HCT116 (cell line): Measurements from ENCODE around the gene CACNA1S. TPM values are rescaled to one million over a fixed set of nuclear protein-coding genes. Genes with fewer than 3 reads are reported as not detected.

Experiments used
- ATAC-seq: fragments of 200-7000 bp; cut with Tn5 transposase; 2 replicates; pipeline ENCODE4 v1.9.1; 2020; ENCODE audit warnings: mild to moderate bottlenecking, moderate library complexity
- BruUV-seq: library from RNA; stranded (reverse); fragments of 400-500 nt; replicated peaks from 2 replicates; lab custom pipeline; 2021; lab: Mats Ljungman, UMichigan
- CTCF ChIA-PET: fragments of 300-600 bp; sonication (Branson Sonifier 250); formaldehyde crosslinking; loops from one replicate; lab custom pipeline; 2021; ENCODE audit warnings: antibody characterized with exemption; lab: Charles Lee
- POLR2A ChIA-PET: fragments of 300-600, 350-600 bp; sonication (Branson Sonifier 250); formaldehyde crosslinking; loops from one replicate; lab custom pipeline; 2021; ENCODE audit warnings: antibody characterized with exemption; lab: Charles Lee
- RAD21 ChIA-PET, 2 experiments: fragments of 300-600 bp; sonication (Branson Sonifier 250); formaldehyde crosslinking; loops; one replicate each; lab custom pipeline; 2023; ENCODE audit warnings: low total read pairs in 2 of 2; ENCODE audit not compliant: uncharacterized antibody in 2 of 2, unreplicated experiment in 2 of 2, low non-redundant PET in 1 of 2; lab: Charles Lee
- DNase-seq: peaks from one replicate; pipeline ENCODE4 v3.0.0-alpha.2; 2010; ENCODE audit warnings: low read depth, low spot score
- H2AFZ ChIP-seq: fragments of 200-600 bp; shearing (Covaris generic), sonication (generic); 2 replicates; pipeline ENCODE4 v1.6.1; 2017; ENCODE audit warnings: low read depth, mixed run types, mixed read lengths, antibody characterized with exemption, low read length; ENCODE audit not compliant: poor library complexity, severe bottlenecking
- H3K27ac ChIP-seq: 2 replicates; pipeline ENCODE4 v1.5.1; 2012; ENCODE audit warnings: low read depth, low read length
- H3K27me3 ChIP-seq: fragments of 200-600 bp; sonication (generic); 2 replicates; pipeline ENCODE4 v1.6.1; 2016; ENCODE audit warnings: mixed run types, low read length, mixed read lengths; ENCODE audit not compliant: insufficient read depth
- H3K36me3 ChIP-seq, 2 experiments: fragments of 200-500 bp in 1 of 2; fragments of 200-600 bp in 1 of 2; sonication (Bioruptor generic) in 1 of 2; sonication (generic) in 1 of 2; 2 replicates each; pipeline versions ENCODE4 v1.5.1 to v1.6.1; 2014 to 2016; ENCODE audit warnings: low read length in 2 of 2, inconsistent platforms in 1 of 2, mixed read lengths in 1 of 2, mixed run types in 1 of 2; ENCODE audit not compliant: insufficient read depth in 2 of 2, control insufficient read depth in 1 of 2
- H3K4me1 ChIP-seq, 2 experiments: fragments of 200-600 bp in 1 of 2; sonication (generic) in 1 of 2; 2 replicates each; pipeline versions ENCODE4 v1.5.1 to v1.6.1; 2012 to 2017; ENCODE audit warnings: low read length in 2 of 2, inconsistent platforms in 1 of 2, mild to moderate bottlenecking in 1 of 2, mixed read lengths in 1 of 2, mixed run types in 1 of 2, moderate library complexity in 1 of 2; ENCODE audit not compliant: insufficient read depth in 2 of 2, control insufficient read depth in 1 of 2
- H3K4me2 ChIP-seq: fragments of 200-600 bp; sonication (generic); 2 replicates; pipeline ENCODE4 v1.6.1; 2017; ENCODE audit warnings: mixed run types, low read length, mixed read lengths
- H3K4me3 ChIP-seq, 2 experiments: fragments of 200-600 bp in 1 of 2; sonication (generic) in 1 of 2; replicated peaks in 1 of 2; 2 replicates each; pipeline ENCODE4 v1.5.1; 2011 to 2016; ENCODE audit warnings: low read length in 2 of 2, control low read depth in 1 of 2, low read depth in 1 of 2, mild to moderate bottlenecking in 1 of 2, mixed read lengths in 1 of 2, mixed run types in 1 of 2
- H3K79me2 ChIP-seq: fragments of 200-600 bp; sonication (generic); 2 replicates; pipeline ENCODE4 v1.6.1; 2017; ENCODE audit warnings: mild to moderate bottlenecking, mixed run types, low read length, moderate library complexity, mixed read lengths; ENCODE audit not compliant: insufficient read depth
- H3K9ac ChIP-seq: fragments of 200-600 bp; sonication (generic); 2 replicates; pipeline ENCODE4 v1.6.1; 2016; ENCODE audit warnings: low read length, mixed read lengths
- H3K9me2 ChIP-seq: fragments of 200-600 bp; sonication (generic), shearing (Covaris generic); 2 replicates; pipeline ENCODE4 v1.6.1; 2017; ENCODE audit warnings: mixed run types, mild to moderate bottlenecking, moderate library complexity; ENCODE audit not compliant: insufficient read depth
- H3K9me3 ChIP-seq, 2 experiments: fragments of 200-500 bp in 1 of 2; fragments of 200-600 bp in 1 of 2; sonication (Bioruptor generic) in 1 of 2; sonication (generic) in 1 of 2; 2 replicates each; pipeline ENCODE4 v1.6.1; 2014 to 2017; ENCODE audit warnings: low read length in 2 of 2, mixed read lengths in 2 of 2, inconsistent platforms in 1 of 2, low read depth in 1 of 2, mild to moderate bottlenecking in 1 of 2, mixed run types in 1 of 2, moderate library complexity in 1 of 2; ENCODE audit not compliant: control insufficient read depth in 1 of 2, insufficient read depth in 1 of 2
- H4K20me1 ChIP-seq: fragments of 200-600 bp; sonication (generic), shearing (Covaris generic); 2 replicates; pipeline ENCODE4 v1.6.1; 2017; ENCODE audit warnings: mixed run types, mild to moderate bottlenecking, moderate library complexity; ENCODE audit not compliant: insufficient read depth
- CEBPB ChIP-seq: IDR thresholded peaks from 2 replicates; pipeline ENCODE4 v1.6.1; 2012; ENCODE audit warnings: low read depth
- ELF1 ChIP-seq: IDR thresholded peaks from 2 replicates; pipeline ENCODE4 v1.6.1; 2012; ENCODE audit warnings: low read depth, borderline replicate concordance
- EZH2 ChIP-seq: fragments of 200-600 bp; sonication (generic); IDR thresholded peaks from 2 replicates; pipeline ENCODE4 v1.6.1; 2017; ENCODE audit warnings: antibody characterized with exemption, mixed run types
- EZH2phosphoT487 ChIP-seq: fragments of 200-600 bp; IDR thresholded peaks from 2 replicates; pipeline ENCODE4 v1.6.1; 2018; ENCODE audit warnings: antibody characterized with exemption, borderline replicate concordance
- JUND ChIP-seq: IDR thresholded peaks from 2 replicates; pipeline ENCODE4 v1.6.1; 2012
- POLR2A ChIP-seq: IDR thresholded peaks from 2 replicates; pipeline ENCODE4 v1.7.0; 2011; ENCODE audit warnings: borderline replicate concordance; ENCODE audit not compliant: insufficient read depth, insufficient read length; ENCODE audit errors: extremely low read depth
- POLR2AphosphoS5 ChIP-seq: IDR thresholded peaks from 2 replicates; pipeline ENCODE4 v1.6.1; 2011; ENCODE audit warnings: mild to moderate bottlenecking, low read depth, low read length, moderate library complexity
- SP1 ChIP-seq: IDR thresholded peaks from 2 replicates; pipeline ENCODE4 v1.6.1; 2012; ENCODE audit warnings: low read depth
- SRF ChIP-seq: IDR thresholded peaks from 2 replicates; pipeline ENCODE4 v1.6.1; 2012; ENCODE audit warnings: low read depth
- TCF7L2 ChIP-seq: IDR thresholded peaks from 2 replicates; pipeline ENCODE4 v1.7.0; 2011; ENCODE audit warnings: borderline replicate concordance, inconsistent platforms; ENCODE audit not compliant: insufficient read depth, insufficient read length; ENCODE audit errors: extremely low read depth
- ZNF274 ChIP-seq: fragments of 200-500 bp; sonication (Bioruptor generic); IDR thresholded peaks from 2 replicates; pipeline ENCODE4 v1.6.1; 2014; ENCODE audit warnings: mild to moderate bottlenecking, low read depth, low read length, inconsistent platforms
- intact Hi-C: fragments of 100-400 bp; cut with micrococcal nuclease; formaldehyde crosslinking; loops from 2 replicates; pipeline ENCODE4 v1.10.0; 2022
- total RNA-seq: library from RNA; stranded (reverse); gene quantifications from one replicate; pipeline ENCODE4 v1.2.1, GENCODE V29; 2021; ENCODE audit not compliant: unreplicated experiment
- TF ChIP-seq, protein P1 (sequence below): IDR thresholded peaks from 2 replicates; pipeline ENCODE4 v1.6.1; 2011; ENCODE audit warnings: mild to moderate bottlenecking, low read length, moderate library complexity; ENCODE audit not compliant: insufficient replicate concordance; ENCODE audit errors: extremely low read depth
- TF ChIP-seq, protein P2 (sequence below), 3 experiments: fragments of 200-600 bp in 1 of 3; sonication (generic) in 1 of 3; IDR thresholded peaks in 2 of 3; conservative IDR thresholded peaks in 1 of 3; 2 replicates each; pipeline ENCODE4 v1.5.1; 2012 to 2017; ENCODE audit warnings: low read depth in 2 of 3, low read length in 2 of 3, antibody characterized with exemption in 1 of 3, borderline replicate concordance in 1 of 3, control low read depth in 1 of 3, mild to moderate bottlenecking in 1 of 3, mixed read lengths in 1 of 3, mixed run types in 1 of 3, moderate library complexity in 1 of 3; ENCODE audit not compliant: insufficient read depth in 1 of 3
- TF ChIP-seq, protein P3 (sequence below): IDR thresholded peaks from 2 replicates; pipeline ENCODE4 v1.6.1; 2012

Gene CACNA1S
- total RNA-seq, 1 experiment from 2014 or later = not detected

DNA sequence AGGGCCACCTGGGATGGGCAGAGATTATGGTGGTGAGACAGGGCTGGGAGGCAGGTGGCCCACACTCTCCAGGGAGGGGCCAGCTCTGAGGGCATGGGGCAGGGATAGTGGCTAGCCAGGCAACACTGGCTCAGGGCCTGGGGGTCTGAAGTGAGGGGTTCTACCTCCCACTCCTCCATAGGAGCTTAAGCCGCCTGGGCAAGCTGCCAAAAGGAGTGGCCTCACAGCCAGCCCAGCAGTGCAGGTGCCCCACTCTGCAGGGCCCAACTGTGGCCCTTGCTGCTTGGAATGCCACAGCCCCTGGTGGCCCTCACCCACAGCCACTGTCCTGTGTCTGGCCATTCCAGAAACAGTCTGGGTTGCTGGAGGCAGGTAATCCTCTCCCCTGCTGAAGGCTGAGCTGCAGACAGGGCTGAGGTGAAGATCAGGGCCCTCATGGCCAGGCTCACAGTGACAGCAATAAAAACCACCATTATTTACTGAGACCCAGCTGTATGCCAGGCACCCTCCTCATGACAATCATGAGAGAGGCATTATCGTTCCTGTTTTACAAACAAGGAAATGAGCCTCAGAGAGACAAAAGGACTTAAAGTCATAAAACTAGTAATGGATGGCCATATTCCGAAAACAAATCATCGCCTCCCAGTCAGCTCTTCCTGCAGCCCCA, 119.7 kb downstream of the CACNA1S start:
- DNase-seq (no peak), ATAC-seq (no peak)
- intact Hi-C loops = no loop called here
- Histone ChIP-seq H3K4me3 (no peak overlapping the region), H3K9ac (no peak overlapping the region), H3K4me1 (no peaks in the 10 kb centered on the region), H3K27ac (no peak overlapping the region), H3K9me2 (no peaks in the 10 kb centered on the region), H3K9me3 (no peaks in the 10 kb centered on the region), H3K79me2 (no peaks in the 10 kb centered on the region), H3K4me2 (no peak overlapping the region), H4K20me1 (no peaks in the 10 kb centered on the region), H2AFZ (no peak overlapping the region), H3K36me3 (no peaks in the 10 kb centered on the region), H3K27me3 (no peaks in the 10 kb centered on the region)
- POLR2A ChIA-PET = no interaction called here
- TF ChIP-seq CEBPB (no peak), EZH2 (no peak)
- RAD21 ChIA-PET = no interaction called here
- CTCF ChIA-PET = interaction anchor here (1.1 kb wide), 1 partner anchor 13 kb away, joined by 3 read pairs; no protein-coding TSS in a partner anchor
- BruUV-seq = no TSS peak

DNA sequence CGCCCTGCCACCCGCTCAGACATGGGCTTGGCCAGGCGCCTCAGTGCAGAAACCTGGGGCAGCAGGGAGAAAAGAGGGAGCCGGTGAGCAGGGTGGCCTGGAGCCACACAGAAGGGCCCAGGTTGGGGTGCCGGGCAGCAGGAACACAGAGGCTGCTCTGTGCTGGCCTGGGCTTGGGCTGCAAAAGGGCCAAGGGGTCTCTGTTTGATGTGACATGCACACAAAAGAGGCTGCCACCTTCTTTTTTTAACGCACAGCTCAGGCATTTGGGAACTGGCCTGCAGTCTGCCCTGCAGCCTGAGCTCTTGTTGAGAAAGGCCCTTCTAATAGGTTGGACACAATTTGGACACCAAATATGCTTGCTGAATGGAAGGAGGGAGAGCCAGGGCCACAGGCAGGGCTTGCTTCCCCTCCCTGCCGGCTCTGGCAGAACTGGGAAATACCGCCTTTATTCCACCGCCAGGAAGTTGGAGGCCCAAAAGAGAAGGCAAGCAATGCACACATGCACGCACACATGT, 121.1 kb downstream of the CACNA1S start:
- POLR2A ChIA-PET = no interaction called here
- RAD21 ChIA-PET = no interaction called here

More for the DNA sequence above, 121.1 kb downstream of the CACNA1S start:
- CTCF ChIA-PET = no interaction called here
- no peaks in the 10 kb centered on the region for H3K4me1 ChIP-seq
- no peaks in the 10 kb centered on the region for H3K36me3 ChIP-seq
- H3K27ac ChIP-seq = no peak overlapping the region
- no peak overlapping the region for H3K9ac ChIP-seq
- no peaks in the 10 kb centered on the region for H3K9me2 ChIP-seq
- intact Hi-C loops = no loop called here
- no peak overlapping the region for H3K4me3 ChIP-seq
- no peak overlapping the region for H3K4me2 ChIP-seq
- H4K20me1 ChIP-seq = no peaks in the 10 kb centered on the region
- no peak for ATAC-seq
- H3K9me3 ChIP-seq = no peaks in the 10 kb centered on the region
- TF ChIP-seq POLR2AphosphoS5 (no peak), SP1 (no peak), SRF (no peak), CEBPB (no peak), TCF7L2 (no peak), POLR2A (no peak), ZNF274 (no peak), EZH2 (no peak), EZH2phosphoT487 (no peak), JUND (no peak), ELF1 (no peak)
- TF ChIP-seq, protein P1, sequence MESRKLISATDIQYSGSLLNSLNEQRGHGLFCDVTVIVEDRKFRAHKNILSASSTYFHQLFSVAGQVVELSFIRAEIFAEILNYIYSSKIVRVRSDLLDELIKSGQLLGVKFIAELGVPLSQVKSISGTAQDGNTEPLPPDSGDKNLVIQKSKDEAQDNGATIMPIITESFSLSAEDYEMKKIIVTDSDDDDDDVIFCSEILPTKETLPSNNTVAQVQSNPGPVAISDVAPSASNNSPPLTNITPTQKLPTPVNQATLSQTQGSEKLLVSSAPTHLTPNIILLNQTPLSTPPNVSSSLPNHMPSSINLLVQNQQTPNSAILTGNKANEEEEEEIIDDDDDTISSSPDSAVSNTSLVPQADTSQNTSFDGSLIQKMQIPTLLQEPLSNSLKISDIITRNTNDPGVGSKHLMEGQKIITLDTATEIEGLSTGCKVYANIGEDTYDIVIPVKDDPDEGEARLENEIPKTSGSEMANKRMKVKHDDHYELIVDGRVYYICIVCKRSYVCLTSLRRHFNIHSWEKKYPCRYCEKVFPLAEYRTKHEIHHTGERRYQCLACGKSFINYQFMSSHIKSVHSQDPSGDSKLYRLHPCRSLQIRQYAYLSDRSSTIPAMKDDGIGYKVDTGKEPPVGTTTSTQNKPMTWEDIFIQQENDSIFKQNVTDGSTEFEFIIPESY = no peak
- TF ChIP-seq, protein P2, sequence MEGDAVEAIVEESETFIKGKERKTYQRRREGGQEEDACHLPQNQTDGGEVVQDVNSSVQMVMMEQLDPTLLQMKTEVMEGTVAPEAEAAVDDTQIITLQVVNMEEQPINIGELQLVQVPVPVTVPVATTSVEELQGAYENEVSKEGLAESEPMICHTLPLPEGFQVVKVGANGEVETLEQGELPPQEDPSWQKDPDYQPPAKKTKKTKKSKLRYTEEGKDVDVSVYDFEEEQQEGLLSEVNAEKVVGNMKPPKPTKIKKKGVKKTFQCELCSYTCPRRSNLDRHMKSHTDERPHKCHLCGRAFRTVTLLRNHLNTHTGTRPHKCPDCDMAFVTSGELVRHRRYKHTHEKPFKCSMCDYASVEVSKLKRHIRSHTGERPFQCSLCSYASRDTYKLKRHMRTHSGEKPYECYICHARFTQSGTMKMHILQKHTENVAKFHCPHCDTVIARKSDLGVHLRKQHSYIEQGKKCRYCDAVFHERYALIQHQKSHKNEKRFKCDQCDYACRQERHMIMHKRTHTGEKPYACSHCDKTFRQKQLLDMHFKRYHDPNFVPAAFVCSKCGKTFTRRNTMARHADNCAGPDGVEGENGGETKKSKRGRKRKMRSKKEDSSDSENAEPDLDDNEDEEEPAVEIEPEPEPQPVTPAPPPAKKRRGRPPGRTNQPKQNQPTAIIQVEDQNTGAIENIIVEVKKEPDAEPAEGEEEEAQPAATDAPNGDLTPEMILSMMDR (IDR thresholded peaks at IDR 0.05 in 2 of 3, conservative IDR thresholded peaks at IDR 0.05 in 1 of 3; ENCODE audit: borderline replicate concordance in 1 of 3, insufficient read depth in 1 of 3, low read depth in 2 of 3, low read length in 2 of 3) = no peak
- TF ChIP-seq, protein P3, sequence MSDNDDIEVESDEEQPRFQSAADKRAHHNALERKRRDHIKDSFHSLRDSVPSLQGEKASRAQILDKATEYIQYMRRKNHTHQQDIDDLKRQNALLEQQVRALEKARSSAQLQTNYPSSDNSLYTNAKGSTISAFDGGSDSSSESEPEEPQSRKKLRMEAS = no peak
- DNase-seq = no peak
- no TSS peak for BruUV-seq
- no peaks in the 10 kb centered on the region for H3K27me3 ChIP-seq
- no peaks in the 10 kb centered on the region for H3K79me2 ChIP-seq
- H2AFZ ChIP-seq = no peak overlapping the region
